Stimulated activated CD8-positive, alpha-beta memory T cell treated with anti-CD3 and anti-CD28 coated beads, Interleukin-2, amount 100 ng/mL, for 48 hours (primary cell): ENCODE measurements around the gene SEC31A.
"Not testable (repeated sequence)": the region's sequence is repeated elsewhere in the genome, so short reads cannot be mapped to it uniquely, and the experiment has no call there.

Source experiments
- DNase-seq, 2 donors: peaks; one replicate each; pipeline ENCODE4 v3.0.0-alpha.2; 2020; ENCODE audit warnings: low read depth in 2 of 2

SEC31A gene

DNA sequence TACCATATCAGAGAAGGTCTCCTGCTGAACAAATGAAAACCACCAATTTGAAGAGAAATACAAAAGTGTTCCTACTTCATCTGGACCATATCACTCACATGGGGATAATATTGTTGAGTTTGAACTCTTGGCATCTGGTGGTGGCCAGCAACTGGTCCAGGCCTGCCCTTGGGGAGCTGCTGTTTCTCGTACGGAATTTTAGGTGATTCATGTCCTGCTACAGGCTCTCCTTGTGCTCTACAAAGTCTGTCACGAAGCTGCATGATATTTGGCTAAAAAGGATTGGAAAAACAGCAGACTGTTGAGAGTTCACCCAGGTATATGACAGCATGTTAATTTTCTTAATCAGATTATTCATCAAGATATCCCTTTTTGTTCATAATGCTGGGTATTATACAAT is 42.2 kb downstream of the SEC31A start:
- no peak for DNase-seq

DNA sequence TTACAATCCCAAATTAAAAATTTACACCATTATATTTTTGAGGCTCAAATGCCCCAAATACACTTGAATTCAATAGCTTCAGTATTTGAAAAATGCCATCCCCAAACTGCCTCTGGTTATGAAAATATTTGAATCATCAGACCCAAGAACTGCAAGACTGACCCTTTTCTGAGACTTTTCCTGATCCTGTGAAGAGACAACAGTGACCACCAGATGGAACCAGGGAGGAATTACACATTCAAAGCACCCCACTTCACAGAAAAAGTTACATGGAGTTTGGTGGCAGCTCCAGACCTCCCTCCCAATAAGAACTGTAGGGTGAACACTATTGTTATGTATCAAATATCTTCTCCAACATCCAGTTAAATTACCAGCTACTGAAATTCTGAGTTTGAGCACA is 48.4 kb downstream of the SEC31A start:
- DNase-seq = no peak

DNA sequence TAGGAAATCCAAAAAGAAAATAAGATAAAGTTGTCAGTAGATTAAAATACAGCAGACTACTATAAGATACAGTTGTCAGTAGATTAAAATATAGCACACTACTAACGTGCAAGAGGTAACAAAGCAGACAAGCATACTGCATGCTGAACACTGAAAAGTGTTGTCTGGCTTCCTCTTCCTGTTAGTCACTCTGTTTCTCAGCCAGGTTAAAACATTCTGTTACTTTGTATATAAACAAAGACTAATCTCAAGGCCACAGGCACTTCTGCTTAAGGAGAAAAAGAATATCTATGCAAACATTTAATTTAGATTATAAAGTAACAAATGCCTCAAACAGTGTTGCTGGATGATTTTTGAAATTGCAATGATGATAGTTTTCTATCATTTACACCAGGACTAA is 51.3 kb downstream of the SEC31A start:
- DNase-seq = no peak

DNA sequence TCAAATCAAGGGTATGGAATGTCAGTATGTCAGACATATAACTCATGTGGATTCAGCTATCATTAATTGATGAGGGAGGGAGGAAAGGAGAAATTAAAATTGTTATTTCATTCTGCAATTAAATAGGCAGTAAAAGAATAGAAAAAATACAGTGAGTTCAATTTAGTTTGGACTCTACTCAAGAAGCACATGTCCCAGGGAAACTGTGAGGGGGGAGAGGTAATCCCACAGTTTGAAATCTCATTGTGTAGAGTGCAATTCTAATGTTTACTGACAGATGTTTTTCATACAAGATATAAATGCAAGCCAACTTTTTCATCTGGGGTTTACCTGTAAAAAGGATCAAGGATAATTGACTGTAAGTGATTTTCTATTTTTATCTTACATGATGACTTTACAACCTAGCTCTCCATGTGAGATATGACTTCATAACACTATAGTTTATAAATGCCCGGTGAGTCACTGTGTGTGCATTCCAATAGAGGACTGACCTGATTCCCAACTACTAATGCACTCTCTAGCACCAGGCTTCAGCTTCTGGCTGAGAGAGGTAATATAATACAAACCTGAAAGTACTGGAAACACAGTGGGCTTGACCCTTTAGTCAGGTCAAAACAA is 57.1 kb downstream of the SEC31A start:
- DNase-seq = no peak

DNA sequence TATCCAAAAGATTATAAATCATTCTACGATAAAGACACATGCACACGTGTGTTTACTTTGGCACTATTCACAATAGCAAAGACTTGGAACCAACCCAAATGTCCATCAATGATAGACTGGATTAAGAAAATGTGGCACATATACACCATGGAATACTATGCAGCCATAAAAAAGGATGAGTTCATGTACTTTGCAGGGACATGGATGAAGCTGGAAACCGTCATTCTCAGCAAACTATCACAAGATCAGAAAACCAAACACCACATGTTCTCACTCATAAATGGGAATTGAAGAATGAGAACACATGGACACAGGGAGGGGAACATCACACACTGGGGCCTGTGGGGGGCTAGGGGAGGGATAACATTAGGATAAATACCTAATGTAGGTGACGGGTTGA is 57.9 kb downstream of the SEC31A start:
- not testable (repeated sequence) for DNase-seq

DNA sequence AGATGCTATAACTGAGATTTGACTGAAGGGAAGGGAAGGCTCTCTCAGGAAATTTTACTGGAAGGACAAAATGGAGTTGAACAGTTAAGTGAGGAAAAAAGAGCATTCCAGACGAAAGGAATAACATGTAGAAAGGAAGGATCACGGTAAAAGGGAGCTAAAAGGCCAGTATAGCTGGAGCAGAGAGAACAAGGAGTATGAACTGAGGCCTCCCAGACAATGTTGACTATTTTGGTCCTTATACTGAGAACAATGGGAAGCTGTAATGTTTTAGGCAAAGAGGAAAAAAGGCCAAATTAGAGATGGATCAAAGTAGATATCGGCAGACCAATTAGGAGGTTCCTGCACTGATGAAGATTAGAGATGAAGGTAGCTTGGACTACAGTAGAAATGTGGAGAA is 65.5 kb downstream of the SEC31A start:
- no peak for DNase-seq

DNA sequence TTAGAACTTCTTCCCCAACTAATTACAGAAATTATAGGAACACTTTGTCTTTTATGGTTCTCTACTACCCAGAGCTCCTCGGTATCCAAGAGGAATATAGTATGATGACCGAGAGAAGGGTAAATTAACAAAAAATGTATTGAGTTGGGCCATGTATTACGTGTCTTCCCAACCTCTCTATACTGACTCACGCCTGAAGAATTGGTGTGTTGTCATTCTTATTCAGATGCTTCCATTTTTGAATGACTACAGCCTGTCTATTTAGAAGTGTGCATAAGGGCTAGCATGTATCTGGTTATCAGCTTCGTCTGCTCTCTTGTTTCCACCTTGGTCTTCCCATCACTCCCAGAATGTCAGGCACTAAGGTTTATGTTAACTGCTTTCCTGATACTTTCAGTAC is 67.9 kb downstream of the SEC31A start:
- DNase-seq = no peak

DNA sequence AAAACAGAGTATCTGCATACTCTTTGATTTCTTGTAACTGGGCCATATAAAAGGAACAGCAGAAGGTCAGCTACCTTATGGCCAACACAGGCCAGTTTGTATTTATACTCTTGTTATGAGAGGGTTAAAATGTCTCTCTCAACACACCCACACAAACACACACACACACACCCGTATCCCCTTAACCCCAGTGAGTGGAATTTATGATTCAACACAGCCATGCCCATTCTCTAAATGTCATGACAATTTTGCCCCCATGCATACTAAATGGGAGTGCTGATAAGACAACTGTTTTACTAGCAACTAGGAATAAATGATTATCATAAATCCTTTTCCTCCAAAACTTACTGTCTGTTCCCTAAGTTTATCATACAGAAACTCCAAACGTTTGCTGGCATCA is 70.3 kb downstream of the SEC31A start:
- no peak for DNase-seq

DNA sequence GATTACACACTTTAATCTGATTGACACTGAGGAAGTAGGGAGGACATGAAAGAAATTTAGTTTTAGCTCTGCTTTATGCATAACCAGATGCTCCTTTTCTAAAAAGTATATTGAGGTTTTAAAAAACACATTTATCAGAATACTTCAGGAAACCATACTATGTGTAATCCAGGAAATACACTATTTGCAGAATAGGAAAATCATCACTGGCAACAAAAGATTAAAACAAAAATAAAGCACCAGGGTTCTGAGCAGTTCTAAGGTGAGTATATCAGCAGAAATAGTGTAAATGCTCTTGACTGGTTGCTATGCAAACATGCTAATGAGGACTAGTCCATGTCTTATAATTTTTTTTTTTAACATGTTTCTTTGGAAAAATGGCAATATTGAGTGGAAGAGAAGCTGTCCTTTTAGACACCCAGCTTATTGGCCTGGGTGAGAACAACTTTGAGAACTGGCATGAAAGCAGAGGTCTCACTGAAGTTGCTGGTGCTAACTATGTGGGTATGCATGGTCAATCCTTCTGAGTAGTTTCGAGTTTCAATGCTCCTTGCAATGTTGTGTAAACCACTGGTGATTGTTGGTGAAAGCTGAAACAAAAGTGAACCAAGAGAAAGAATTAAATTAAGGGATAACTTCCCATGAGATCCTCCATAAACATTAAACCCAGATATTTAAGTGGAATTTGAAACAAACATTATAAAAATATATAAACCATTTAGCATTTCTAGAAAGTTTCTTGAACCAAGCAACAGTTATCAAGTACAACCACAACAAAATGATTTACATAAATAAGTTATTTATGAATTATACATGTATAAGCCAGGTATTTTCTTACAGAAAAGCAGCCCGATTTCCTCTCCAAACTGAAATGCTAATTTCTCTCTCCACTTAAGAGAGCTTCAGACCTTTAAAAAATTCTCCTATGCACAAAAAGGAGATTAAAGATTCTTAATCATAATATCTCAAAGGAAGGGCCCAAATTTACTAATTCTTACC is 72.0 kb downstream of the SEC31A start:
- DNase-seq = no peak

DNA sequence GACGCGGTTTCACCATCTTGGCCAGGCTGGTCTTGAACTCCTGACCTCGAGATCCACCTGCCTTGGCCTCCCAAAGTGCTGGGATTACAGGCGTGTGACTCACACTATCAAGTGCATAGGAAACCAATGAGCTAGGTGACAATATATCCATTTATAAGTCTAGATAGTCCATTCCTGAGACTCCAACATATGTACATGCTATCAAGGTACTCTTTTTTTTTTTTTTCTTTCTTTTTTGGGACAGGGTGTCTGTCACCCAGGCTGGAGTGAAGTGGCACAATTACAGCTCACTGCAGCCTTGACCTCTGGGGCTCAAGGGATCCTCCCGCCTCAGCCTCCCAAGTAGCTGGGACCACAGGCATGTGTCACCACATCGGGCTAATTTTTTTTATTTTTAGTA is 74.1 kb downstream of the SEC31A start:
- DNase-seq = not testable (repeated sequence)

DNA sequence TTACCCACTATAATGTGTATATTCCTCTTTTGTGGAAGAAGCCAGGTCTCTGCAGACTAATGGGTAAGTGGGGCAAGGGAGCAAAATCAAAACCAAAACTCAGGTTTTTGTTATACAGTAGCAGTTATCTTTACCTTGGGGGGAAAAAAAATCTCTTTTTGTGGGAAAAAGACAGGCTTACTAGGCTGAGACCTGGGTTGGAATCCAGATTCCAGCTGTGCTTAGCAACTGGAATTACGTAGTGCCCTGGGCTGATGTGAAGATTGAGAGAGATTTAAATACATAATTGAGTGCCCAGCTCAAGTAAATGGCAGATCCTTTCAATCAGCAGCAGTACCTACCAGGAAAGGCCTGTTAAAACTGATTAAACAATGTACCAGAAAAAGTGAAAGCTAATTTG is 76.9 kb downstream of the SEC31A start:
- no peak for DNase-seq

DNA sequence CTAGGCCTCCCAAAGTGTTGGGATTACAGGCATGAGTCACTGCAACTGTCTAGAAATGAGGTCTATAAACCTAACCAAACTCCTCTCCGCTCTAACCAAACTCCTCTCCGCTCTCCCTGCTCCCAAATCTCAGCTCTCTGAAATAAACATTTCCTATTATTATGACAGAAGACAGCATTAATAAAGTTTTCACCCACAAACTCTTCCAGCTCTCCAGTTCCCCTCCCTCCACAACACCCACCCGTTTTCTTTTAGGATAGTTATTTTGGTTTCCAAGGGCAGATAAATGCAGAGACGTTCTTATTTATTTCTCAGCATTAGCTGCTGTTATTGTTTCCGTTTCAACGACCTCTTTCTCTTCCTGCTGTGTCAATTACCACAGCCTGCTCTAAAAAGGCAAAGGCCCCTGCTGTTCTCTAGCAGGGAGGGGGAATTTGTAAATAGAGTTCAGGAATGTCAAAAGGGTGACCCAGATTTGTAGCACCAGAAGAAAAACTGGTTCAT is 79.1 kb downstream of the SEC31A start:
- no peak for DNase-seq

DNA sequence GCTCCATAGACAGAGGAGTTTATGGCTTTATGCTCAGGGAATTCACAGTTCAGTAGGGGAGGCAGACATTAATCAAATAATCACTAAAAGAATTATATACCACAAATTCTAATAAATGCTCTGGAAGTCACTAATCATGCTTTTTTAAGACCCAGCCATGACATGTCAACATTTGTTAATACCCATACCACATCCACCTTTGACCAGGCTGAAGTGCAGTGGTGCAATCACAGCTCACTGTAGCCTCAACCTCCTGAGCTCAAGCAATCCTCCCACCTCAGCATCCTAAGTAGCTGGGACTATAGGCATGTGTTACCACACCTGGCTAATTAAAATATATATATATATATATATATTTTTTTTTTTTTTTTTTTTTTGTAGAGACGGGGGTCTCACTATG is 79.6 kb downstream of the SEC31A start:
- no peak for DNase-seq

DNA sequence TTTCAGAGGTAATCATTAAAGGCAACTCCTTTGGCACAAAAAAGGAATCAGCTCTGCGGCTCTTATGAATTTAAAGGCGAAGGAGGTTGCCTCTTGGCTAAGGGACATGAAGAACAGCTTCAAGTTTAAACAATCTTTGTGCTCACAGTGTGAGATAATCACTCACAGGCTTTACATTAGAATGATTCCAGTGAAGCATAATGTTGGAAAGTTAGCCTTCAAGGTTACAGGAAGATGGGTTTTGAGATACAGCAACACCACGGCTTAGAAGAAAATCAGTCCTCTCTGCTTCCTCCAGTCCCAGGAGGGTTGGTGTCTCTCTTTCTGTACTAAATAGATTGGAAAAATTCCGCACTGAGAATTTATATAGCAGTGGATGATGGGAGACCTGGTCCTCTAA is 80.8 kb downstream of the SEC31A start:
- DNase-seq = no peak

DNA sequence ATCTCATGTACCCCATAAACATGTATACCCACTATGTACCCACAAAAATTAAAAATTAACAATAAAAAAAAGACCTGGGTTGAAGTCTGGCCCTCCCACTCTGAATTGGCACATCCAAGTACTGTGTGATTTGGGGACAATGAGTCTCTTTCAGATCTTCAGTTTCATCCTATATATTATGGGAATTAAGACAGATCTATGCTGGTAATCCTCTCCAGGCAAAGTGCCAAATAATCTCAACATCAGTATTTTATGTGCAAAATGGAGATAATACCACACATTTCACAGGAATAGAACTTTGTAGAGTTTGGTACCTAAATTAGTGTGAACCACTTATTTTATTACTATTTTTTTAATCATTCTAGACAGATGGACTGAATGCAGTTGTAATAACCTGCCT is 81.3 kb downstream of the SEC31A start:
- no peak for DNase-seq

DNA sequence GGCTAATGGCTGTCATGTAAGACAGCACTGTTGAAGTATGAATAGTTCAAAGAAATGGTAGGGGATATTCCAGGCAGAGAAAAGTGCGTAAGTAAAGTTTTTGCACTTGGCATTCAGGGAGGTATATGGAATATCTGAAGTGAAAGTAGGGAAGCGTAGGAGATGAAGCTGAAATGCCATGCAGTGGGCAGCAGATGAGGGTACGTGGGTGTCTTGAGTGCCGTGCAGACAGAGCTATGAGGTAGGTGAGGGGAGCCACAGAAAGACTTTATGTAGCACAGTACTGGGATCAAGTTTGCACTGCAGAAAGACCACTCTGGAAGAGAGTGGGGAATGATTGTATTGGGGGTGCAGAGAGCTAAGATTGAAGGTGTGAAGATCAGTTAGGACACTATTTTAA is 87.2 kb downstream of the SEC31A start:
- DNase-seq = no peak

DNA sequence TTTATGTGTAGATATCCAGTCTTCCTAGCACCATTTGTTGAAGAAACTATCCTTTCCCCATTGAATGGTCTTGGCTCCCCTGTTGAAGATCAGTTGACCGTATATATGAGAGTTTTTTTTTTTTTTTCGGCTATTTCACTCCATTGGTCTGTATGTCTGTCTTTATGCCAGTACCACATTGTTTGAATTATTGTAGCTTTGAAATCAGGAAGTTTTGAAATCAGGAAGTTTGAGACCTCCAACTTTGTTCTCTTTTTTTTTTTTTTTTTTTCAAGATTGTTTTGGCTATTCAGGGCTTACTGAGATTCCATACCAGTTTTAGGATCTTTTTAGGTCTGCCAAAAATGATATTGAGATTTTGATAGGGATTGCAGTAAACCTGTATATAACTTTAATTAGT is 88.0 kb downstream of the SEC31A start:
- no peak for DNase-seq

DNA sequence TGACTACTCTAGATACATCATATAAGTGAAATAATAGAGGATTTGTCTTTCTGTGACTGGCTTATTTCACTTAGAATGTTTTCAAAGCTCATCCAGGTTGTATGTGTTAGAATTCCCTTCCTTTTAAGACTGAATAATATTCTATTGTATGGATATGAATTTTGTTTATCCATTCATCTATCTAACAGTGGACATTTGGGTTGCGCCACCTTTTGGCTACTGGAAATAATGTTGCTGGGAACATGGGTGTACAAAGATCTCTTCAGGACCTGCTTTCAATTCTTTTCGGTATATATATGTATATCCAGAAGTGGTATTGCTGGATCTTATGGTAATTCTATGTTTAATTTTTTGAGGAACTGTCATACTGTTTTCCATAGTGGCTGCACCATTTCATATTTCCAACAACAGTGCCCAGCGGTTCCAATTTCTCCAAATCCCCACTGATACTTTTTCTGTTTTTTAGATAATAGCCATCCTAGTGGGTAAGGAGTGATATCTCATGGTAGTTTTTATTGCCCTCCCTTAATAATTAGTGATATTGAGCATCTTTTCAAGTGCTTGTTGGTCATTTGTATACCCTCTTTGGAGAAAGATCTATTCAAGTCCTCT is 88.9 kb downstream of the SEC31A start:
- no peak for DNase-seq

DNA sequence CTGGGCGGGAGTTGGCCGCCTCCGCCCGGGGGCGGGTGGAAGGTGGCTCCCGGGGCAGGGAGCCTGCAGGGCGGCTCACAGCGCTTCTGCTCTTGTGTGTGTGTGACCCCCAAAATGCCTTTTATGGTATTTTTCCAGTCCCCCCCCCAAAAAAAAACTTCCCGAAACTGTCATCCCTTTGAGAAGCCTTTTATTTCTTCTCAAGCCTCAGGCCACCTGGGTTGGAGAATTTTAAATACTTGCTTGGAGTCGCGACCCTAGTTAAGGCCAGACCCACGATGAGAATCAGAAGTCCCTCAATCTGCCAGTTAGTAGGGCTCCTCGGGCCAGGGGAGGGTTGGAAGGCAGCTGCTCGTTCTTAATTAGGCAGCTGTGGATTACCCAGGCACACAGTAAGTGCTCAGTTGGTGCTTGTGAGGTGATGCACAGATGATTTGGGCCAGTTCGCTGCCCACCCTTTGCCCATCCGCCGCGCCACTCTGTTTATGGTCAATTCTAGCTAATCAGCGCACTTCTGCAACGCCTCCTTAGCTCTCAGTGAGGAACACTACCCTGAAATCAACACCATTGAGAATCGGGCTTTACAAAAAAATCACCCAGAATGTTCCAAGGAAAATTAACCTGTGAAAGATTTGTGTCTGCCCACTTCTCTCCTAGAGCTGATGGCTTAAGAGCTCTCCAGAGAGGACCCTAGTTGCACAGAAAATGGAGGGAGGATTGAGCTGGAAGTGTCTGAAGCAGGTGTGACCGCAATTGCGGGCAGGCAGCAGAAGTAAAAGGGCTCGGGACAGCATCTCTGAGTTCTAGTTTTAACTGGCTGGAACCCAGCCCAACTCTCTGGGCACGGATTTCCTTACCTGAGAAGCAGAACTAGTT is 91.7 kb downstream of the SEC31A start:
- DNase-seq = no peak

DNA sequence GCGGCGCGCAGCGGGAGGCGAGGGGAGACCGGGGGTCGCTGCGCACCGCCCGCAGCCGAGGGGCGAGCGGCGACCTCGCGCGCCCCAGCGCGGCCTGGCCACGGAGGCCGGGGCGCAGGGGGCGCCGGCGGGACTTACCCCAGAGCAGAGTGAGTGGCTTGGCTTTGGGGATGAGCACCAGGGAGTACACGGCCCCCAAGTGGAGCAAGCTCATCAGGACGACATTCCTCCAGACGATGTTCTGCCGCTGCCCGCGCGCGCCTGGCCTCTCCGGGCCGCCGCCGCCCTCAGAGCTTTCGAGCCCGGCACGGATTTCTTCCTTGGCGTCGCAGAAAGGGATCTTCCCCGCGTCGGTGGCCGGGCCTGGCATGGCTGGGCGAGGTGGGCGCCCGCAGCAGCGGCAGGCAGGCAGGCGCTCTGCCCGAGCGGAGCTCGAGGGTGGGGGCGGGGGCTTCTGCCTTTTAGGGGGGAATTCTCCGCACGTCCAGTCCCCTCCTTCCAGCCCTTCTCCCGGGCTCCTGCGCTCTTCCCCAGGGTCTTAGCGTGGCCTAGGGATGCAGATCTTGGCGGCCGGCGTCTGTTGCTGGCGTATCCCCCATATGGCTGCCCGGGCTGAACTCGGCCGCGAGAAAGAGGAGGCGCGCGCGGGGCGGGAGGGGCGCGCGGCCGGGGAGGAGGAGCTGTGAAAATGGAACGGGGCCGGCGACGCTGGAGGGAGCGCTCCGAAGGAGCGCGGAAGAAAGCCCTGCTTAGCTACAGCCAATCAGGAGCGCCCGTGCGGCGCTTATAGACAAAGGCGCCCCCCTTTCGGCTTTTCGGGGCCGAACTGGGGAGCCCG is 92.6 kb downstream of the SEC31A start, which contains the start of gene SCD5:
SCD5 (minus strand) TSS at position 629 of the 838 bp plus-strand sequence; CDS start at position 370, 259 bp downstream.
- peak; percentile 54 to 62 for DNase-seq
